ENCODE data around the gene NUP35.
A peak's percentile ranks its signal among the peaks of the same experiment; 100 is the strongest.

The NUP35 gene

DNA sequence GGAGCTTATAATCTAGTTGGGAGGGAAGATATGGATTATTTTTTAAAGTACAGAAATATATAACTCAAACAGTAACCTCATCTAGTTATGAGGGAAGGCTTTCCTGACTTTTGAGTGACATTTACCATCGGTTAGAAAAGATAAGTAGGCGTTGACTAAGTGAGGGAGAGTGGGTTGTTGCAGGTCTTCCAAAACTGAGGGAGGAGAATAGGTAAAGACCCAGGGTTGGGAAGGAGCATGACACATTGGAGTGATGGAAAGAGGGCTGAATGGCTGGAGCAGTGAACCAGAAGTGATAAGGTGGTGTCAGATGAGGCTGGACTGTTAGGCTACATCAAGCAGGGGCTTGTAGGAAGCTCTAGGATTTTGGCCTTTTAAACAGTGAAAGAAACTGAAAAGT lies 10.6 kb upstream of the NUP35 start:
- TF ChIP-seq, protein P1, sequence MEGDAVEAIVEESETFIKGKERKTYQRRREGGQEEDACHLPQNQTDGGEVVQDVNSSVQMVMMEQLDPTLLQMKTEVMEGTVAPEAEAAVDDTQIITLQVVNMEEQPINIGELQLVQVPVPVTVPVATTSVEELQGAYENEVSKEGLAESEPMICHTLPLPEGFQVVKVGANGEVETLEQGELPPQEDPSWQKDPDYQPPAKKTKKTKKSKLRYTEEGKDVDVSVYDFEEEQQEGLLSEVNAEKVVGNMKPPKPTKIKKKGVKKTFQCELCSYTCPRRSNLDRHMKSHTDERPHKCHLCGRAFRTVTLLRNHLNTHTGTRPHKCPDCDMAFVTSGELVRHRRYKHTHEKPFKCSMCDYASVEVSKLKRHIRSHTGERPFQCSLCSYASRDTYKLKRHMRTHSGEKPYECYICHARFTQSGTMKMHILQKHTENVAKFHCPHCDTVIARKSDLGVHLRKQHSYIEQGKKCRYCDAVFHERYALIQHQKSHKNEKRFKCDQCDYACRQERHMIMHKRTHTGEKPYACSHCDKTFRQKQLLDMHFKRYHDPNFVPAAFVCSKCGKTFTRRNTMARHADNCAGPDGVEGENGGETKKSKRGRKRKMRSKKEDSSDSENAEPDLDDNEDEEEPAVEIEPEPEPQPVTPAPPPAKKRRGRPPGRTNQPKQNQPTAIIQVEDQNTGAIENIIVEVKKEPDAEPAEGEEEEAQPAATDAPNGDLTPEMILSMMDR (IDR thresholded peaks at IDR 0.05; ENCODE audit: low read length, missing control alignments): no peak
- DNase-seq (ENCODE audit: low read depth): no peak
- no peak overlapping the region for H3K4me3 ChIP-seq (replicated peaks; ENCODE audit: low read depth, low read length)

DNA sequence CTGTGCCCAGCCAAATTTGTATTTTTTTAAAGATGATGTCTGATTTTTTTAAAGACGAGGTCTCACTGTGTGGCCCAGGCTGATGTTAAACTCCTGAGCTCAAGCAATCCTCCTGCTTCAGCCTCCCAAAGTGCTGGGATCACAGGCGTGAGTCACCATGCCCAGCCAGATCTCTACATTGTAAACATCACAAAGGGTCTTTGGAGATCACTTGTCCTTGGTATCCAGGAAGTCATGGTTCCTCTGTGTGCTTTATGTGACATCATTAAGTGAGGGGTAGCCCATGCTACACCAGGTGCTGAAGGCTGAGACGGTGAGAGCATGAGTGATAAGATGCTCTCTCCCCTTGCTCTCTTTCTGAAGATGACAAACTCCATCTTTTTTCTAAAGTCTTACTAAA lies 7.0 kb upstream of the NUP35 start:
- H3K4me3 ChIP-seq (replicated peaks; ENCODE audit: low read depth, low read length): no peak overlapping the region
- TF ChIP-seq, protein P1 (IDR thresholded peaks at IDR 0.05; ENCODE audit: low read length, missing control alignments): no peak
- no peak for DNase-seq (ENCODE audit: low read depth)

- DNase-seq (ENCODE audit: low read depth): no peak
- TF ChIP-seq, protein P1 (IDR thresholded peaks at IDR 0.05; ENCODE audit: low read length, missing control alignments): no peak
- peak overlapping the region; percentile 95 for H3K4me3 ChIP-seq (replicated peaks; ENCODE audit: low read depth, low read length)
Observed at GRCh38 chr2:183123117-183123958, 905 bp upstream of the NUP35 start.

DNA sequence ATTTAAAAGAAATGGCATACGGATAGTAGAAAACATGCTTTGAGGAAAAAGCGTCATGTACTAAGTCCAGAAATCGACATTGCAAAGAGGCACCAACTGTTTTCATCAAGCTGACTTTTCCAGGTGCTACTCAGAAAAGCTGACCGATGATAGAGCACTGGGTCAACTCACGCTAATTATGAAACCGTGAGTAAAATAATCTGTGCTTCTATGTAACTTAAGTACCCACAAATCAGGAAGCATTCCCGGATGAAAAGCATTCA lies 353 bp upstream of the NUP35 start:
- TF ChIP-seq, protein P1 (IDR thresholded peaks at IDR 0.05; ENCODE audit: low read length, missing control alignments): no peak
- no peak for DNase-seq (ENCODE audit: low read depth)
- H3K4me3 ChIP-seq (replicated peaks; ENCODE audit: low read depth, low read length): peak overlapping the region; percentile 95

- TF ChIP-seq, protein P1 (IDR thresholded peaks at IDR 0.05; ENCODE audit: low read length, missing control alignments): no peak
- peak overlapping the region; percentile 95 for H3K4me3 ChIP-seq (replicated peaks; ENCODE audit: low read depth, low read length)
- DNase-seq (ENCODE audit: low read depth): no peak
Observed at GRCh38 chr2:183124957-183125255, 663 bp downstream of the NUP35 start.

GRCh38 chr2:183125659-183126341 lies 1.6 kb downstream of the NUP35 start:
- TF ChIP-seq, protein P1 (IDR thresholded peaks at IDR 0.05; ENCODE audit: low read length, missing control alignments): no peak
- H3K4me3 ChIP-seq (replicated peaks; ENCODE audit: low read depth, low read length): peak overlapping the region; percentile 95
- DNase-seq (ENCODE audit: low read depth): no peak

GRCh38 chr2:183126635-183127034 lies 2.4 kb downstream of the NUP35 start:
- TF ChIP-seq, protein P1 (IDR thresholded peaks at IDR 0.05; ENCODE audit: low read length, missing control alignments): no peak
- no peak overlapping the region for H3K4me3 ChIP-seq (replicated peaks; ENCODE audit: low read depth, low read length)
- DNase-seq (ENCODE audit: low read depth): no peak

Measured in fibroblast of pulmonary artery (primary cell).